Endothelial cell of umbilical vein (primary cell): ENCODE results near the gene TXNDC12. TPM values are rescaled to one million over a fixed set of nuclear protein-coding genes. Genes with fewer than 3 reads are reported as not detected.

ENCODE experiments used
- BruUV-seq: library from RNA; stranded (reverse); fragments of 400-500 nt; replicated peaks from 2 replicates; lab custom pipeline; 2021; lab: Mats Ljungman, UMichigan
- CTCF ChIA-PET: fragments of 300-600, 350-600 bp; sonication (Branson Sonifier 250); formaldehyde crosslinking; loops from one replicate; lab custom pipeline; 2021; ENCODE audit warnings: antibody characterized with exemption, inconsistent platforms; lab: Charles Lee
- POLR2A ChIA-PET: fragments of 300-600, 350-600 bp; sonication (Branson Sonifier 250); formaldehyde crosslinking; loops from one replicate; lab custom pipeline; 2021; ENCODE audit warnings: antibody characterized with exemption, inconsistent platforms; lab: Charles Lee
- DNase-seq: peaks from one replicate; pipeline ENCODE4 v3.0.0-alpha.2; 2011; ENCODE audit warnings: low read depth, low spot score
- FAIRE-seq: peaks from 2 replicates; lab custom pipeline; 2011; peaks lifted over from hg19 to GRCh38; lab: Jason Lieb, UNC
- H2AFZ ChIP-seq: 2 replicates; pipeline ENCODE4 v1.6.0; 2012; ENCODE audit warnings: low read depth, low read length, control low read depth, inconsistent platforms
- H3K27ac ChIP-seq: 2 replicates; pipeline ENCODE4 v1.5.1; 2011; ENCODE audit warnings: low read depth, mild to moderate bottlenecking, control low read depth, low read length, moderate library complexity; ENCODE audit not compliant: insufficient read depth
- H3K27me3 ChIP-seq, 2 experiments: 2 replicates each; pipeline versions ENCODE4 v1.6.0 to v1.6.1; 2011; ENCODE audit warnings: low read length in 2 of 2, mixed read lengths in 1 of 2; ENCODE audit not compliant: control insufficient read depth in 2 of 2, insufficient read depth in 2 of 2
- H3K36me3 ChIP-seq, 2 experiments: 2 replicates in 1 of 2; 3 replicates in 1 of 2; pipeline ENCODE4 v1.5.1; 2011; ENCODE audit warnings: low read length in 2 of 2, mild to moderate bottlenecking in 1 of 2, moderate library complexity in 1 of 2; ENCODE audit not compliant: control insufficient read depth in 2 of 2, insufficient read depth in 2 of 2; ENCODE audit errors: extremely low read depth in 1 of 2
- H3K4me1 ChIP-seq: 3 replicates; pipeline ENCODE4 v1.5.1; 2011; ENCODE audit warnings: mild to moderate bottlenecking, low read length; ENCODE audit not compliant: control insufficient read depth, insufficient read depth; ENCODE audit errors: extremely low read depth
- H3K4me2 ChIP-seq: 2 replicates; pipeline ENCODE4 v1.6.1; 2011; ENCODE audit warnings: low read length, control low read depth, mixed read lengths; ENCODE audit not compliant: insufficient read depth
- H3K4me3 ChIP-seq, 3 experiments: fragments of 200-600 bp in 1 of 3; sonication (generic), shearing (Covaris generic) in 1 of 3; replicated peaks in 1 of 3; 2 replicates each; pipeline ENCODE4 v1.5.1; 2011 to 2016; ENCODE audit warnings: control low read depth in 3 of 3, low read length in 3 of 3, mild to moderate bottlenecking in 2 of 3, inconsistent platforms in 1 of 3, low read depth in 1 of 3, moderate library complexity in 1 of 3; ENCODE audit not compliant: insufficient read depth in 1 of 3
- H3K79me2 ChIP-seq: 2 replicates; pipeline ENCODE4 v1.6.0; 2012; ENCODE audit warnings: low read length, inconsistent platforms; ENCODE audit not compliant: control insufficient read depth, insufficient read depth
- H3K9ac ChIP-seq: replicated peaks from 2 replicates; pipeline ENCODE3; 2011; ENCODE audit warnings: low read length, control low read depth; ENCODE audit not compliant: insufficient read depth; ENCODE audit errors: extremely low read depth
- H3K9me1 ChIP-seq: replicated peaks from 3 replicates; pipeline ENCODE4 v1.6.0; 2011; ENCODE audit warnings: mild to moderate bottlenecking, low read length; ENCODE audit not compliant: control insufficient read depth, insufficient read depth; ENCODE audit errors: extremely low read depth
- H3K9me3 ChIP-seq: replicated peaks from 2 replicates; pipeline ENCODE4 v1.5.1; 2012; ENCODE audit warnings: low read length, inconsistent platforms; ENCODE audit not compliant: control insufficient read depth, insufficient read depth
- H4K20me1 ChIP-seq: replicated peaks from 2 replicates; pipeline ENCODE3; 2011; ENCODE audit warnings: mild to moderate bottlenecking, low read length; ENCODE audit not compliant: control insufficient read depth, insufficient read depth; ENCODE audit errors: extremely low read depth
- CTCF ChIP-seq, 2 donors: IDR thresholded peaks; 1 replicate in 1 of 2; 2 replicates in 1 of 2; pipeline ENCODE4 v1.5.1; 2011; ENCODE audit warnings: low read length in 2 of 2, mild to moderate bottlenecking in 2 of 2, moderate library complexity in 2 of 2, control low read depth in 1 of 2, inconsistent platforms in 1 of 2, low read depth in 1 of 2; ENCODE audit not compliant: insufficient read depth in 1 of 2; ENCODE audit errors: extremely low read depth in 1 of 2
- EZH2 ChIP-seq: IDR thresholded peaks from 2 replicates; pipeline ENCODE4 v1.6.1; 2012; ENCODE audit warnings: borderline replicate concordance, low read depth, mild to moderate bottlenecking, moderate library complexity, low read length, inconsistent platforms; ENCODE audit not compliant: severe bottlenecking
- GATA2 ChIP-seq: IDR thresholded peaks from 2 replicates; pipeline ENCODE4 v1.7.0; 2011; ENCODE audit warnings: low read depth, mild to moderate bottlenecking, moderate library complexity, mixed read lengths, low read length; ENCODE audit not compliant: insufficient read length, insufficient read depth
- MAX ChIP-seq: IDR thresholded peaks from 2 replicates; pipeline ENCODE4 v1.6.1; 2011; ENCODE audit not compliant: insufficient read depth, insufficient read length
- MYC ChIP-seq: IDR thresholded peaks from one replicate; pipeline ENCODE4 v1.6.1; 2011; ENCODE audit warnings: mild to moderate bottlenecking, low read depth, low read length
- POLR2A ChIP-seq: IDR thresholded peaks from 2 replicates; pipeline ENCODE4 v1.6.1; 2012; ENCODE audit warnings: low read depth, mild to moderate bottlenecking, control low read depth, low read length
- POLR2AphosphoS5 ChIP-seq: IDR thresholded peaks from 2 replicates; pipeline ENCODE4 v1.6.1; 2012; ENCODE audit warnings: low read depth, mild to moderate bottlenecking, control low read depth, low read length, moderate library complexity; ENCODE audit not compliant: insufficient read depth
- dilution Hi-C: fragments of 300-500 bp; cut with MboI; formaldehyde crosslinking; loops from one replicate; pipeline ENCODE4 v1.15.0; 2019; ENCODE audit warnings: low sequenced_read_pairs; ENCODE audit not compliant: extremely low pct_ligation_motif_present
- intact Hi-C: fragments of 100-400 bp; cut with micrococcal nuclease; formaldehyde crosslinking; loops from one replicate; pipeline ENCODE4 v1.10.0; 2022
- polyA plus RNA-seq, 4 experiments: library from polyadenylated mRNA; depleted of rRNA in 3 of 4; stranded (reverse) in 3 of 4; unstranded in 1 of 4; fragments of >200 nt; gene quantifications; 2 replicates each; pipeline versions ENCODE4 v1.2.1 to v1.2.3, GENCODE V29; 2011 to 2012; ENCODE audit warnings: missing spikeins in 1 of 4
- total RNA-seq: library from RNA; stranded (reverse); gene quantifications from 2 replicates; pipeline ENCODE4 v1.2.3, GENCODE V29; 2021

TXNDC12 gene
- total and polyA plus RNA-seq, 2 donors (not counting 3 experiments of a cell fraction or from before 2014, with no cell fraction given): 33.7 to 57.4 TPM

- Histone ChIP-seq H3K4me3 (no peak overlapping the region), H3K9ac (no peak overlapping the region), H2AFZ (no peak overlapping the region), H3K9me3 (no peaks in the 10 kb centered on the region), H3K4me1 (no peaks in the 10 kb centered on the region), H3K9me1 (no peaks in the 10 kb centered on the region), H4K20me1 (no peaks in the 10 kb centered on the region), H3K27ac (no peak overlapping the region), H3K36me3 (no peaks in the 10 kb centered on the region), H3K27me3 (peaks cover under 1 to 3% of the 10 kb centered on the region in 2 experiments), H3K4me2 (no peak overlapping the region), H3K79me2 (no peaks in the 10 kb centered on the region)
- ChIA-PET POLR2A (no interaction called here), CTCF (interaction anchor here (0.9 to 3.7 kb wide), 2 partner anchors 77 to 105 kb away, joined by 3 to 50 read pairs; no protein-coding TSS in a partner anchor)
- BruUV-seq: no TSS peak
- peak; percentile 83 for FAIRE-seq
- DNase-seq: peak; percentile 89
- TF ChIP-seq POLR2A (no peak), MAX (no peak), EZH2 (no peak), GATA2 (no peak), MYC (no peak), CTCF (IDR thresholded peaks at IDR 0.05; ENCODE audit: extremely low read depth in 1 of 2, insufficient read depth in 1 of 2, low read depth in 1 of 2, low read length in 2 of 2) (peak; percentile 82 to 91), POLR2AphosphoS5 (no peak)
- intact Hi-C loops: loop anchor here (1.0 to 10.0 kb wide), 4 partner anchors 76 to 375 kb away; no protein-coding TSS in a partner anchor
- dilution Hi-C loops: no loop called here
Observed at GRCh38 chr1:52002038-52002917, 52.7 kb downstream of the TXNDC12 start.
